ENCODE results near the gene FGFRL1.

FGFRL1 gene

DNA sequence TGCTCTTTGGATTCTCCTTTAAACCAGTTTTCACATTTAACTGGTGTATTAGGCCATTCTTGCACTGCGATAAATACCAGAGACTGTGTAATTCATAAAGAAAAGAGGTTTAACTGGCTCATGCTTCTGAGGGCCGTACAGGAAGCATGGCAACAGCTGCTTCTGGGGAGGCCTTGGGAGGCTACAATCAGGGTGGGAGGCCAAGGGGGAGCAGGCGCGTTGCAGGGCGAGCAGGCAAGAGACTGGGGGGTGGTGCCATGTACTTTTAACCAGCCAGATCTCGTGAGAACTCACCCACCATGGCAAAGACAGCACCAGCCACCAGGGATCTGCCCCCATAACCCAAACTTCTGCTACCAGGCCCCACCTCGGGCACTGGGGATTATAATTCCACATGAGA lies 63.8 kb downstream of the FGFRL1 start:
- TF ChIP-seq CTCF (conservative IDR thresholded peaks at IDR 0.05; ENCODE audit: low read length), result no peak
- no peak overlapping the region for H3K4me3 ChIP-seq (ENCODE audit: low read length)
- no peak for DNase-seq (ENCODE audit: low read depth)

GRCh38 chr4:1075809-1076699 lies 64.6 kb downstream of the FGFRL1 start:
- H3K4me3 ChIP-seq (ENCODE audit: low read length), result no peak overlapping the region
- DNase-seq (ENCODE audit: low read depth), result no peak
- no peak for TF ChIP-seq CTCF (conservative IDR thresholded peaks at IDR 0.05; ENCODE audit: low read length)
